ENCODE measurements around the gene DIS3L2. TPM values are rescaled to one million over a fixed set of nuclear protein-coding genes. Genes with fewer than 3 reads are reported as not detected.

The DIS3L2 gene
- total and polyA plus RNA-seq, 2 experiments from 2014 or later: 35.5 to 50.1 TPM

- no peaks in the 10 kb centered on the region for H3K36me3 ChIP-seq
- TF ChIP-seq CTCF (IDR thresholded peaks at IDR 0.05; ENCODE audit: low read depth, low read length): no peak
- H3K9me3 ChIP-seq (ENCODE audit: low read depth): no peaks in the 10 kb centered on the region
- no peak overlapping the region for H3K27ac ChIP-seq
- DNase-seq (ENCODE audit: low read depth in 1 of 2, low spot score in 1 of 2): no peak
- H3K4me1 ChIP-seq (ENCODE audit: low read depth): no peaks in the 10 kb centered on the region
- no peaks in the 10 kb centered on the region for H3K27me3 ChIP-seq
- no peak overlapping the region for H3K4me3 ChIP-seq
Observed at GRCh38 chr2:232280341-232280740, 318.8 kb downstream of the DIS3L2 start.

- no peaks in the 10 kb centered on the region for H3K9me3 ChIP-seq (ENCODE audit: low read depth)
- no peak overlapping the region for H3K27ac ChIP-seq
- H3K27me3 ChIP-seq: no peaks in the 10 kb centered on the region
- H3K36me3 ChIP-seq: no peaks in the 10 kb centered on the region
- DNase-seq (ENCODE audit: low read depth in 1 of 2, low spot score in 1 of 2): no peak
- H3K4me3 ChIP-seq: no peak overlapping the region
- TF ChIP-seq CTCF (IDR thresholded peaks at IDR 0.05; ENCODE audit: low read depth, low read length): no peak
- no peaks in the 10 kb centered on the region for H3K4me1 ChIP-seq (ENCODE audit: low read depth)
Observed at GRCh38 chr2:232281858-232282507, 320.5 kb downstream of the DIS3L2 start.

- DNase-seq (ENCODE audit: low read depth in 1 of 2, low spot score in 1 of 2): no peak
- H3K27me3 ChIP-seq: no peaks in the 10 kb centered on the region
- TF ChIP-seq CTCF (IDR thresholded peaks at IDR 0.05; ENCODE audit: low read depth, low read length): no peak
- H3K4me3 ChIP-seq: no peak overlapping the region
- H3K4me1 ChIP-seq (ENCODE audit: low read depth): no peaks in the 10 kb centered on the region
- H3K9me3 ChIP-seq (ENCODE audit: low read depth): no peaks in the 10 kb centered on the region
- no peaks in the 10 kb centered on the region for H3K36me3 ChIP-seq
- H3K27ac ChIP-seq: no peak overlapping the region
Observed at GRCh38 chr2:232282508-232283055, 321.1 kb downstream of the DIS3L2 start.

- no peaks in the 10 kb centered on the region for H3K4me1 ChIP-seq (ENCODE audit: low read depth)
- no peak for DNase-seq (ENCODE audit: low read depth in 1 of 2, low spot score in 1 of 2)
- H3K27me3 ChIP-seq: no peaks in the 10 kb centered on the region
- H3K36me3 ChIP-seq: no peaks in the 10 kb centered on the region
- H3K4me3 ChIP-seq: no peak overlapping the region
- no peaks in the 10 kb centered on the region for H3K9me3 ChIP-seq (ENCODE audit: low read depth)
- no peak overlapping the region for H3K27ac ChIP-seq
- TF ChIP-seq CTCF (IDR thresholded peaks at IDR 0.05; ENCODE audit: low read depth, low read length): no peak
Observed at GRCh38 chr2:232286001-232286868, 324.7 kb downstream of the DIS3L2 start.

- Histone ChIP-seq H3K9me3 (ENCODE audit: low read depth) (no peaks in the 10 kb centered on the region), H3K4me3 (no peak overlapping the region), H3K36me3 (no peaks in the 10 kb centered on the region), H3K4me1 (ENCODE audit: low read depth) (no peaks in the 10 kb centered on the region), H3K27ac (no peak overlapping the region), H3K27me3 (no peaks in the 10 kb centered on the region)
- DNase-seq (ENCODE audit: low read depth in 1 of 2, low spot score in 1 of 2): no peak
- TF ChIP-seq CTCF (IDR thresholded peaks at IDR 0.05; ENCODE audit: low read depth, low read length): no peak
Observed at GRCh38 chr2:232287316-232287715, 325.8 kb downstream of the DIS3L2 start.

Measured in cardiac muscle cell (in vitro differentiated cells and primary cell).